SK-N-SH treated with all-trans-retinoic acid at 6 μM for 48 hours (cell line): ENCODE data around the gene SERPINA1.

Source experiments
- ATAC-seq: fragments of 200-7000 bp; cut with Tn5 transposase; 3 replicates; pipeline ENCODE4 v1.9.1; 2020; ENCODE audit warnings: mild to moderate bottlenecking, moderate library complexity
- BACH2 ChIP-seq: fragments of 250-450 bp; sonication (Bioruptor Pico); IDR thresholded peaks from 2 replicates; pipeline ENCODE4 v1.9.0; 2021; ENCODE audit warnings: mild to moderate bottlenecking, borderline replicate concordance
- CSDC2 ChIP-seq: fragments of 250-450 bp; sonication (Bioruptor Pico); IDR thresholded peaks from 2 replicates; pipeline ENCODE4 v1.5.0; 2020; ENCODE audit warnings: mild to moderate bottlenecking, moderate library complexity
- CSRNP3 ChIP-seq: fragments of 250-450 bp; sonication (Bioruptor Pico); IDR thresholded peaks from 2 replicates; pipeline ENCODE4 v1.5.1; 2021; ENCODE audit warnings: mild to moderate bottlenecking, moderate library complexity
- ESRRG ChIP-seq: fragments of 250-450 bp; sonication (Bioruptor Pico); IDR thresholded peaks from 2 replicates; pipeline ENCODE4 v1.6.1; 2021; ENCODE audit warnings: mild to moderate bottlenecking
- GLIS3 ChIP-seq: fragments of 250-450 bp; sonication (Bioruptor Pico); IDR thresholded peaks from 2 replicates; pipeline ENCODE4 v1.5.0; 2020; ENCODE audit warnings: mild to moderate bottlenecking, moderate library complexity
- ISL1 ChIP-seq: fragments of 250-450 bp; sonication (Bioruptor Pico); IDR thresholded peaks from 2 replicates; pipeline ENCODE4 v2.1.2; 2022; ENCODE audit warnings: mild to moderate bottlenecking, moderate library complexity
- OSR1 ChIP-seq: fragments of 250-450 bp; sonication (Bioruptor Pico); IDR thresholded peaks from 2 replicates; pipeline ENCODE4 v1.8.0; 2022; ENCODE audit warnings: moderate library complexity, mild to moderate bottlenecking, inconsistent platforms
- PATZ1 ChIP-seq: fragments of 250-450 bp; sonication (Bioruptor Pico); IDR thresholded peaks from 2 replicates; pipeline ENCODE4 v1.8.0; 2020; ENCODE audit warnings: mild to moderate bottlenecking, moderate library complexity, borderline replicate concordance
- POU6F1 ChIP-seq: fragments of 250-450 bp; sonication (Bioruptor Pico); IDR thresholded peaks from 2 replicates; pipeline ENCODE4 v1.8.0; 2021; ENCODE audit warnings: low read depth, mild to moderate bottlenecking, moderate library complexity, borderline replicate concordance
- PPARA ChIP-seq: fragments of 250-450 bp; sonication (Bioruptor Pico); IDR thresholded peaks from 2 replicates; pipeline ENCODE4 v1.5.0; 2020; ENCODE audit warnings: mild to moderate bottlenecking, borderline replicate concordance
- RARB ChIP-seq: fragments of 250-450 bp; sonication (Bioruptor Pico); IDR thresholded peaks from 2 replicates; pipeline ENCODE4 v1.8.0; 2021; ENCODE audit warnings: mild to moderate bottlenecking, moderate library complexity
- SNAI2 ChIP-seq: fragments of 250-450 bp; sonication (Bioruptor Pico); IDR thresholded peaks from 2 replicates; pipeline ENCODE4 v1.5.0; 2020; ENCODE audit warnings: mild to moderate bottlenecking, moderate library complexity
- TCF4 ChIP-seq: fragments of 250-450 bp; sonication (Bioruptor Pico); IDR thresholded peaks from 2 replicates; pipeline ENCODE4 v1.8.0; 2021; ENCODE audit warnings: mild to moderate bottlenecking, moderate library complexity, borderline replicate concordance
- TOX ChIP-seq: fragments of 250-450 bp; sonication (Bioruptor Pico); IDR thresholded peaks from 2 replicates; pipeline ENCODE4 v1.8.0; 2021; ENCODE audit warnings: mild to moderate bottlenecking, moderate library complexity, borderline replicate concordance
- TSHZ2 ChIP-seq: fragments of 250-450 bp; sonication (Bioruptor Pico); IDR thresholded peaks from 2 replicates; pipeline ENCODE4 v1.5.0; 2020; ENCODE audit warnings: mild to moderate bottlenecking, moderate library complexity
- ZC3H10 ChIP-seq: fragments of 250-450 bp; sonication (Bioruptor Pico); IDR thresholded peaks from 2 replicates; pipeline ENCODE4 v1.5.1; 2021; ENCODE audit warnings: mild to moderate bottlenecking, moderate library complexity
- ZFP3 ChIP-seq: fragments of 250-450 bp; sonication (Bioruptor Pico); IDR thresholded peaks from 2 replicates; pipeline ENCODE4 v1.5.0; 2020; ENCODE audit warnings: mild to moderate bottlenecking, moderate library complexity
- ZFP30 ChIP-seq: fragments of 450-650 bp; formaldehyde crosslinking; IDR thresholded peaks from 2 replicates; pipeline ENCODE4 v1.5.0; 2022; ENCODE audit warnings: mild to moderate bottlenecking, moderate library complexity
- ZNF565 ChIP-seq: fragments of 450-650 bp; formaldehyde crosslinking; conservative IDR thresholded peaks from 2 replicates; pipeline ENCODE4 v1.5.0; 2020; ENCODE audit warnings: low read depth, mild to moderate bottlenecking, moderate library complexity
- ZNF70 ChIP-seq: fragments of 450-650 bp; formaldehyde crosslinking; IDR thresholded peaks from 2 replicates; pipeline ENCODE4 v1.5.0; 2020; ENCODE audit warnings: mild to moderate bottlenecking, moderate library complexity
- ZNF8 ChIP-seq: fragments of 450-650 bp; formaldehyde crosslinking; IDR thresholded peaks from 2 replicates; pipeline ENCODE4 v1.5.0; 2020; ENCODE audit warnings: mild to moderate bottlenecking, moderate library complexity
- TF ChIP-seq, protein P1 (sequence below): fragments of 250-450 bp; sonication (Bioruptor Pico); IDR thresholded peaks from 2 replicates; pipeline ENCODE4 v1.5.1; 2020; ENCODE audit warnings: low read depth, mild to moderate bottlenecking, moderate library complexity

The SERPINA1 gene

DNA sequence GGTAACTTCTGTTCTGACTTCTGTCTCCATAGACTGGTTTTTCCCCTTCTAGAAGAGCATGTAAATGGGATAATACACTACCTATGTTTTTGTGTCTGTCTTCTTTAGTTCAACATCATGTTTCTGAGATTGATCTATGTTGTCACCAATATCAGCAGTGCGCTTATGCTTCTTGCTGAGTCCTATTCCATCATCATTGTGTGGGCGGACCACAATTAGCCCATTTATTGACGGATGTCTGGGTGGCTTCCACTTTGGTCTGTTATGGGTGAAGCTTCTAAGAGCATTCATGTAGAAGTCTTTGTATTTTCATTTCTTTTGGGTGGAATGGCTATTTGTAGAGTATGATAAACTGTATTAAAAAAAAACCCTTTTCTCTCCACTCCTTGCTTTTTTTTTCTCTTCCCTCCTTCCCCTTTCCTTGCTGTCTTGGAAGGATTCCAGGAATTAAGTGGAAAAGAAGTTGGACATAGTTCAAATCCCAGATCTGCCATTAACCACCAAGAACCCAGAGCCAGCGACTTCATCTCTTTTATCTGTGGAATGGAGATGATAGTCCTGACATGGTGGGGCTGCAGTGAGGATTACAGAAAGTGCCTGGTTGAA, 7.0 kb upstream of the SERPINA1 start:
- no peak for TF ChIP-seq ZNF565 (CRISPR knock-in tag)
- no peak for TF ChIP-seq ZFP3 (CRISPR knock-in tag)
- TF ChIP-seq RARB (CRISPR knock-in tag), result no peak
- no peak for TF ChIP-seq BACH2 (CRISPR knock-in tag)
- no peak for TF ChIP-seq OSR1 (CRISPR knock-in tag)
- TF ChIP-seq ESRRG, result no peak
- no peak for TF ChIP-seq ZNF8
- no peak for TF ChIP-seq POU6F1 (CRISPR knock-in tag)
- TF ChIP-seq SNAI2, result no peak
- TF ChIP-seq CSDC2 (CRISPR knock-in tag), result no peak
- no peak for TF ChIP-seq CSRNP3 (CRISPR knock-in tag)
- no peak for TF ChIP-seq PPARA
- no peak for TF ChIP-seq ZFP30 (CRISPR knock-in tag)
- TF ChIP-seq ZNF70, result no peak
- no peak for TF ChIP-seq GLIS3 (CRISPR knock-in tag)
- no peak for TF ChIP-seq ZC3H10 (CRISPR knock-in tag)
- TF ChIP-seq, all 23 proteins: peak for 0
- ATAC-seq, result no peak

- no peak for TF ChIP-seq TOX (CRISPR knock-in tag)
- TF ChIP-seq ZNF8, result no peak
- no peak for TF ChIP-seq GLIS3 (CRISPR knock-in tag)
- no peak for TF ChIP-seq TSHZ2
- no peak for TF ChIP-seq ZFP30 (CRISPR knock-in tag)
- no peak for TF ChIP-seq ISL1 (CRISPR knock-in tag)
- ATAC-seq, result no peak
These were observed 6.3 kb upstream of the SERPINA1 start for GRCh38 chr14:94394581-94395207.

GRCh38 chr14:94394025-94394493, 5.7 kb upstream of the SERPINA1 start:
- ATAC-seq, result no peak
- TF ChIP-seq CSRNP3 (CRISPR knock-in tag), result no peak
- no peak for TF ChIP-seq GLIS3 (CRISPR knock-in tag)
- TF ChIP-seq ZFP3 (CRISPR knock-in tag), result no peak
- no peak for TF ChIP-seq TCF4
- TF ChIP-seq ZFP30 (CRISPR knock-in tag), result no peak
- TF ChIP-seq CSDC2 (CRISPR knock-in tag), result no peak
- no peak for TF ChIP-seq ESRRG
- no peak for TF ChIP-seq OSR1 (CRISPR knock-in tag)
- no peak for TF ChIP-seq BACH2 (CRISPR knock-in tag)
- TF ChIP-seq ZC3H10 (CRISPR knock-in tag), result no peak

GRCh38 chr14:94393474-94393873, 5.1 kb upstream of the SERPINA1 start:
- TF ChIP-seq, protein P1, sequence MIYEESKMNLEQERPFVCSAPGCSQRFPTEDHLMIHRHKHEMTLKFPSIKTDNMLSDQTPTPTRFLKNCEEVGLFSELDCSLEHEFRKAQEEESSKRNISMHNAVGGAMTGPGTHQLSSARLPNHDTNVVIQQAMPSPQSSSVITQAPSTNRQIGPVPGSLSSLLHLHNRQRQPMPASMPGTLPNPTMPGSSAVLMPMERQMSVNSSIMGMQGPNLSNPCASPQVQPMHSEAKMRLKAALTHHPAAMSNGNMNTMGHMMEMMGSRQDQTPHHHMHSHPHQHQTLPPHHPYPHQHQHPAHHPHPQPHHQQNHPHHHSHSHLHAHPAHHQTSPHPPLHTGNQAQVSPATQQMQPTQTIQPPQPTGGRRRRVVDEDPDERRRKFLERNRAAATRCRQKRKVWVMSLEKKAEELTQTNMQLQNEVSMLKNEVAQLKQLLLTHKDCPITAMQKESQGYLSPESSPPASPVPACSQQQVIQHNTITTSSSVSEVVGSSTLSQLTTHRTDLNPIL, result no peak
- TF ChIP-seq ZNF70 (no peak), PATZ1 (no peak), RARB (CRISPR knock-in tag) (no peak), ISL1 (CRISPR knock-in tag) (no peak), ZNF565 (CRISPR knock-in tag) (no peak), ZNF8 (no peak), PPARA (no peak), TCF4 (no peak), OSR1 (CRISPR knock-in tag) (no peak), ZFP30 (CRISPR knock-in tag) (no peak), TOX (CRISPR knock-in tag) (no peak)
- no peak for ATAC-seq
